GM23338 (cell line): ENCODE results near the gene SNAI1. TPM values are rescaled to one million over a fixed set of nuclear protein-coding genes. Genes with fewer than 3 reads are reported as not detected.

Experiments used
- ATAC-seq: fragments of 200-7000 bp; cut with Tn5 transposase; 3 replicates; pipeline ENCODE4 v1.9.1; 2020
- DNase-seq: peaks from one replicate; pipeline ENCODE4 v3.0.0-alpha.2; 2015; ENCODE audit warnings: low spot score
- H2AFZ ChIP-seq: fragments of 200-600 bp; sonication (generic); 2 replicates; pipeline ENCODE4 v1.8.0; 2016; ENCODE audit warnings: antibody characterized with exemption, mild to moderate bottlenecking, moderate library complexity
- H3F3A ChIP-seq: fragments of 200-600 bp; sonication (generic); replicated peaks from 2 replicates; pipeline ENCODE4 v1.8.0; 2017; ENCODE audit warnings: antibody characterized with exemption, mixed run types, low read depth
- H3K27ac ChIP-seq: fragments of 200-600 bp; sonication (generic); 2 replicates; pipeline ENCODE4 v1.6.1; 2016; ENCODE audit warnings: low read depth
- H3K27me3 ChIP-seq: fragments of 200-600 bp; sonication (generic); 2 replicates; pipeline ENCODE4 v1.8.0; 2016; ENCODE audit warnings: mild to moderate bottlenecking, mixed run types, moderate library complexity; ENCODE audit not compliant: insufficient read depth
- H3K36me3 ChIP-seq: fragments of 200-600 bp; sonication (generic); 2 replicates; pipeline ENCODE4 v1.8.0; 2016; ENCODE audit warnings: mild to moderate bottlenecking; ENCODE audit not compliant: insufficient read depth
- H3K4me1 ChIP-seq: fragments of 200-600 bp; sonication (generic); 2 replicates; pipeline ENCODE4 v1.8.0; 2016; ENCODE audit warnings: mild to moderate bottlenecking, moderate library complexity; ENCODE audit not compliant: insufficient read depth
- H3K4me2 ChIP-seq: fragments of 200-600 bp; sonication (generic); 2 replicates; pipeline ENCODE4 v1.7.1; 2017; ENCODE audit warnings: mixed run types
- H3K4me3 ChIP-seq: fragments of 200-600 bp; sonication (generic); 2 replicates; pipeline ENCODE4 v1.6.1; 2016; ENCODE audit warnings: mixed run types
- H3K79me2 ChIP-seq: fragments of 200-600 bp; sonication (generic); replicated peaks from 2 replicates; pipeline ENCODE4 v1.8.0; 2017; ENCODE audit warnings: mild to moderate bottlenecking; ENCODE audit not compliant: insufficient read depth
- H3K9me2 ChIP-seq: fragments of 200-600 bp; sonication (generic); 2 replicates; pipeline ENCODE4 v1.8.0; 2017; ENCODE audit not compliant: insufficient read depth
- H4K20me1 ChIP-seq: fragments of 200-600 bp; sonication (generic); replicated peaks from 2 replicates; pipeline ENCODE4 v1.8.0; 2017; ENCODE audit warnings: mild to moderate bottlenecking; ENCODE audit not compliant: insufficient read depth
- H3K27ac Mint-ChIP-seq: 2 replicates; pipeline ENCODE4 v1.8.0; 2020; ENCODE audit warnings: inconsistent platforms, mild to moderate bottlenecking, moderate library complexity, mixed read lengths
- H3K27me3 Mint-ChIP-seq: 3 replicates; pipeline ENCODE4 v1.8.0; 2022; ENCODE audit warnings: low read depth, mild to moderate bottlenecking, moderate library complexity, mixed read lengths, inconsistent platforms; ENCODE audit not compliant: insufficient read depth, poor library complexity
- H3K36me3 Mint-ChIP-seq: 3 replicates; pipeline ENCODE4 v1.8.0; 2021; ENCODE audit warnings: low read depth, mild to moderate bottlenecking, inconsistent platforms, moderate library complexity, mixed read lengths
- H3K4me1 Mint-ChIP-seq: 3 replicates; pipeline ENCODE4 v1.8.0; 2020; ENCODE audit warnings: mild to moderate bottlenecking, inconsistent platforms, mixed read lengths
- H3K4me3 Mint-ChIP-seq: 3 replicates; pipeline ENCODE4 v1.8.0; 2021; ENCODE audit warnings: moderate library complexity, mild to moderate bottlenecking, inconsistent platforms, mixed read lengths
- H3K9me3 Mint-ChIP-seq: 3 replicates; pipeline ENCODE4 v1.8.0; 2020; ENCODE audit warnings: moderate library complexity, mild to moderate bottlenecking, inconsistent platforms, mixed read lengths
- CREB1 ChIP-seq: fragments of 250-450 bp; sonication (Bioruptor Pico); IDR thresholded peaks from 2 replicates; pipeline ENCODE4 v1.5.0; 2020; ENCODE audit warnings: low read depth, mild to moderate bottlenecking, moderate library complexity
- CTCF ChIP-seq, 2 experiments: fragments of 200-600 bp in 1 of 2; sonication (generic) in 1 of 2; conservative IDR thresholded peaks; 2 replicates each; pipeline versions ENCODE4 v1.5.1 to v1.6.1; 2016 to 2017; ENCODE audit warnings: antibody characterized with exemption in 2 of 2, low read depth in 2 of 2, mild to moderate bottlenecking in 2 of 2, moderate library complexity in 1 of 2
- ETS1 ChIP-seq: IDR thresholded peaks from 2 replicates; pipeline ENCODE4 v1.6.1; 2016; ENCODE audit warnings: antibody characterized with exemption
- EZH2 ChIP-seq: fragments of 200-600 bp; sonication (generic); IDR thresholded peaks from one replicate; pipeline ENCODE4 v1.8.0; 2017; ENCODE audit warnings: antibody characterized with exemption, mild to moderate bottlenecking, low read depth; ENCODE audit not compliant: unreplicated experiment
- EZH2phosphoT487 ChIP-seq: fragments of 200-600 bp; sonication (generic); IDR thresholded peaks from one replicate; pipeline ENCODE4 v1.8.1; 2018; ENCODE audit warnings: antibody characterized with exemption; ENCODE audit not compliant: unreplicated experiment
- JUNB ChIP-seq: IDR thresholded peaks from one replicate; pipeline ENCODE4 v1.6.1; 2016; ENCODE audit warnings: antibody characterized with exemption; ENCODE audit not compliant: unreplicated experiment
- NANOG ChIP-seq: IDR thresholded peaks from 2 replicates; pipeline ENCODE4 v1.6.1; 2016; ENCODE audit warnings: antibody characterized with exemption, borderline replicate concordance
- POLR2AphosphoS5 ChIP-seq: IDR thresholded peaks from 2 replicates; pipeline ENCODE4 v1.6.1; 2016; ENCODE audit warnings: antibody characterized with exemption, low read depth
- REST ChIP-seq: IDR thresholded peaks from one replicate; pipeline ENCODE4 v1.6.1; 2018; ENCODE audit warnings: antibody characterized with exemption; ENCODE audit not compliant: unreplicated experiment
- STAT1 ChIP-seq: IDR thresholded peaks from one replicate; pipeline ENCODE4 v1.6.1; 2016; ENCODE audit warnings: antibody characterized with exemption; ENCODE audit not compliant: unreplicated experiment
- ZNF114 ChIP-seq: fragments of 250-450 bp; sonication (Bioruptor Pico); IDR thresholded peaks from 2 replicates; pipeline ENCODE4 v1.5.0; 2020; ENCODE audit warnings: mild to moderate bottlenecking, moderate library complexity
- ZNF331 ChIP-seq: fragments of 250-450 bp; sonication (Bioruptor Pico); IDR thresholded peaks from 2 replicates; pipeline ENCODE4 v1.5.0; 2020; ENCODE audit warnings: low read depth, mild to moderate bottlenecking, moderate library complexity
- ZNF462 ChIP-seq: fragments of 250-450 bp; sonication (Bioruptor Pico); IDR thresholded peaks from 2 replicates; pipeline ENCODE4 v1.5.0; 2020; ENCODE audit warnings: mild to moderate bottlenecking, moderate library complexity
- polyA plus RNA-seq: library from polyadenylated mRNA; unstranded; fragments of >200 nt; fragmentation: Nextera tagmentation; extraction: Ambion mirVana; gene quantifications from 2 replicates; pipeline ENCODE4 v1.2.1, GENCODE V29; 2016
- total RNA-seq: library from RNA; depleted of rRNA; stranded (reverse); fragments of >200 nt; shearing (Covaris generic); gene quantifications from 2 replicates; pipeline ENCODE4 v1.2.3, GENCODE V29; 2014

The SNAI1 gene
- total and polyA plus RNA-seq, 2 experiments from 2014 or later = 4.2 to 8.4 TPM

- H3K4me2 ChIP-seq = peak overlapping the region; percentile 71
- peak; percentile 9 for ATAC-seq
- H3K4me1 Mint-ChIP-seq = peaks cover 74% of the 10 kb centered on the region
- peak; percentile 77 for DNase-seq
- no peaks in the 10 kb centered on the region; the same call in 2 of the 3 replicates for H3K9me3 Mint-ChIP-seq
- H3K27me3 ChIP-seq = no peaks in the 10 kb centered on the region
- H3K27me3 Mint-ChIP-seq = peaks cover 11% of the 10 kb centered on the region
- H3K79me2 ChIP-seq = peaks cover 9% of the 10 kb centered on the region
- H3K27ac Mint-ChIP-seq = peak overlapping the region; percentile 96
- peaks cover 63% of the 10 kb centered on the region for H3K4me1 ChIP-seq
- no peaks in the 10 kb centered on the region for H3K9me2 ChIP-seq
- peaks cover 7% of the 10 kb centered on the region; the same call in 1 of the 2 replicates for H4K20me1 ChIP-seq
- H3K36me3 ChIP-seq = no peaks in the 10 kb centered on the region
- peak overlapping the region; percentile 30 for H3K4me3 ChIP-seq
- peak overlapping the region; percentile 84 for H3K27ac ChIP-seq
- no peak for TF ChIP-seq CREB1
- TF ChIP-seq JUNB = no peak
- no peak for TF ChIP-seq CTCF (conservative IDR thresholded peaks at IDR 0.05; ENCODE audit: low read depth in 2 of 2)
- no peak for TF ChIP-seq EZH2phosphoT487
- no peak for TF ChIP-seq REST
- no peak for TF ChIP-seq ZNF462 (CRISPR knock-in tag)
- TF ChIP-seq EZH2 = no peak
- no peak for TF ChIP-seq ZNF114
- no peak for TF ChIP-seq ETS1
- TF ChIP-seq NANOG = no peak
- no peak for TF ChIP-seq ZNF331
- no peak for TF ChIP-seq STAT1
- no peak for TF ChIP-seq POLR2AphosphoS5
- peak overlapping the region; percentile 83 for H2AFZ ChIP-seq
- peaks cover 24% of the 10 kb centered on the region for H3K36me3 Mint-ChIP-seq
- 0 out of 2 replicates have a peak, but pooled peaks cover 11% of the 10 kb centered on the region for H3F3A ChIP-seq
- H3K4me3 Mint-ChIP-seq = peak overlapping the region; percentile 32; the same call in 2 of the 3 replicates
Measured at GRCh38 chr20:49989234-49990065, 6.7 kb downstream of the SNAI1 start.
